Muscle of leg (tissue), 11 donors: ENCODE data around the gene HM13. TPM values are rescaled to one million over a fixed set of nuclear protein-coding genes. Genes with fewer than 3 reads are reported as not detected.
A peak's percentile ranks its signal among the peaks of the same experiment; 100 is the strongest.
"Not testable (repeated sequence)": the region's sequence is repeated elsewhere in the genome, so short reads cannot be mapped to it uniquely, and the experiment has no call there.

Experiments used
- DNase-seq: peaks from one replicate; pipeline ENCODE4 v3.0.0; 2013
- H3K27ac ChIP-seq: one replicate; pipeline ENCODE4 v1.5.1; 2013; ENCODE audit warnings: mild to moderate bottlenecking, low read length, control low read depth
- H3K27me3 ChIP-seq: one replicate; pipeline ENCODE4 v1.6.1; 2013; ENCODE audit warnings: low read length; ENCODE audit not compliant: control insufficient read depth, insufficient read depth
- H3K36me3 ChIP-seq: one replicate; pipeline ENCODE4 v1.6.1; 2013; ENCODE audit warnings: low read length; ENCODE audit not compliant: control insufficient read depth, insufficient read depth
- H3K4me1 ChIP-seq: one replicate; pipeline ENCODE4 v1.6.1; 2013; ENCODE audit warnings: low read length; ENCODE audit not compliant: control insufficient read depth, insufficient read depth
- H3K4me3 ChIP-seq: one replicate; pipeline ENCODE4 v1.5.1; 2013; ENCODE audit warnings: low read length, control low read depth
- H3K9me3 ChIP-seq: replicated peaks from 2 replicates; pipeline ENCODE4 v1.6.1; 2013; ENCODE audit warnings: low read depth, low read length; ENCODE audit not compliant: control insufficient read depth
- WGBS: methylation state at CpG from one replicate; pipeline ENCODE4 v1.1.5; 2013; ENCODE audit warnings: missing lambda C conversion rate; ENCODE audit not compliant: insufficient coverage; 5-methylcytosine and 5-hydroxymethylcytosine counted together
- polyA plus RNA-seq, 8 donors: library from polyadenylated mRNA; unstranded; fragments of 120-200 nt; gene quantifications; one replicate each; pipeline versions ENCODE4 v1.2.1 to v1.2.3, GENCODE V29; 2013; ENCODE audit warnings: inconsistent platforms in 1 of 8, low replicate concordance in 1 of 8; ENCODE audit not compliant: insufficient read length in 8 of 8, insufficient read depth in 1 of 8
- total RNA-seq: library from RNA; stranded (reverse); fragments of 120-200 nt; gene quantifications from one replicate; pipeline ENCODE4 v1.2.4, GENCODE V29; 2013

HM13 gene
- total and polyA plus RNA-seq, 9 donors, result 26.4 to 105 (median 78.5) TPM

DNA sequence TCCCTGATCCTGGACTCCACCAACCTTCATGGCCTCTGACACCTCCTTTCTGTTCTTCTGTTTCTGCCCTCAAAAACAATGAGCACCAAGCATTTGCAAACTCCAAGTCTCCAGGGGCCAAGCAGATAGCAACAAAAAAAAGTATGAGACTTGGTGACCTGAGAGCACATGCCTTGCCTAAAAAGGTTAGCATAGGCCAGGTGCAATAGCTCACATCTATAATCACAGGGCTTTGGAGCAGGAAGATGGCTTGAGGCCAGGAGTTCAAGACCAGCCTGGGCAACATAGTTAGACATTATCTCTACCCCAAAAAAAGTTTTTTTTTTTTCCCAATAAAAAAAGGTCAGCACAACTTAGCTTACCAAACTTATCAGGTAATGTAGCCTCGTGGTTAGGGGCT lies 13.7 kb upstream of the HM13 start:
- Histone ChIP-seq H3K4me3 (no peak overlapping the region), H3K27ac (no peak overlapping the region), H3K36me3 (no peaks in the 10 kb centered on the region), H3K9me3 (no peaks in the 10 kb centered on the region), H3K27me3 (no peaks in the 10 kb centered on the region), H3K4me1 (peaks cover 24% of the 10 kb centered on the region)
- no peak for DNase-seq
- WGBS, result 73% methylated on average over 1 of the region's 1 CpG

DNA sequence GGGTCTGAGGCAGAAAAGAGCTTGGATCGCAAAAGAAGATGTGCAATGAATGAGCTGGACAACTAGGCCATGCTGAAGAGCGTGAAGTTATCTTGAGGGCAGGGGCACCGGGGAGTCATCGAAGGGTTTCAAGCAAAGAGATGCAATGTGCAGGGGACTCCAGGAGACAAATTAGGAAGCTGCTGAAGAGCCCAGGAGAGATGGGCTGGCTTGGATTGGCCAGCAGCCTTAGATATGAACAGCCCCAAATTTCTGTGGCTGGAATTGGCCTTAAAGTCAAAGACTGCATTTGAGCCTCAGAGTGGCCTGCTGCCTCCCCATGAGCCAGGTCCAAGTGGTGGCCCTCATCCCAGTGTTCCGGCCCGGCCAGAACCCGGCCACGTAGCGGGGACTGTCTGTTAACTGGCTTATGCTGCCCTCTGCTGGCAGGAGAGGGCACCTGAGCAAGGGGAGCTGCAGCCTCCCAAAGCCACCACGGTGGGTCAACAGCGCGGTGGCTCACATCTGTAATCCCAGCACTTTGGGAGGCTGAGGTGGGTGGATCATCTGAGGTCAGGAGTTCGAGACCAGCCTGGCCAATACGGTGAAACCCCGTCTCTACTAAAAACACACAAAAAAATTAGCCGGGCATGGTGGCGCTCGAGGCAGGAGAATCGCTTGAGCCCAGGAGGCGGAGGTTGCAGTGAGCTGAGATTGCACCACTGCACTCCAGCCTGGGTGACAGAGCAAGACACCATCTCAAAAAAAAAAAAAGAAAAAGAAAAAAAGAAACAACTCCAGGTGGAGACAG lies 11.2 kb upstream of the HM13 start:
- H3K4me3 ChIP-seq, H3K36me3 ChIP-seq, H3K27me3 ChIP-seq, H3K4me1 ChIP-seq, H3K9me3 ChIP-seq: not testable (repeated sequence)
- WGBS, result 29% methylated on average over 16 of the region's 20 CpGs
- peak overlapping the region; percentile 29 for H3K27ac ChIP-seq
- peak; percentile 92 for DNase-seq

DNA sequence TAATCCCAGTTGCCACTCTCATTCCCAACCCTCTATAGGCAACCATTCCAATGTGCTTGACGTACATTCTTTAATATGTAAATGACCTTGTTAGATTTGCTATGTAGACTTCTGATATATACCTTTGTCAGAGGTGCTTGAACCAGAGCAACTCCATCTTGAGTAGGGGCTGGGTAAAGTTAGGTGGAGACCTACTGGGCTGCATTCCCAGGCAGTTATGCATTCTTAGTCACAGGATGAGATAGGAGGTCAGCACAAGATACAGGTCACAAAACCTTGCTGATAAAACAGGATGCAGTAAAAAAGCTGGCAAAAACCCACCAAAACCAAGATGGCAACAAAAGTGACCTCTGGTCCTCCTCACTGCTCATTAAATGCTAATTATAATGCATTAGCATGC lies 8.3 kb upstream of the HM13 start:
- Histone ChIP-seq H3K9me3 (peaks cover 6% of the 10 kb centered on the region), H3K4me3 (no peak overlapping the region), H3K36me3 (no peaks in the 10 kb centered on the region), H3K27ac (no peak overlapping the region), H3K4me1 (peaks cover 4% of the 10 kb centered on the region), H3K27me3 (no peaks in the 10 kb centered on the region)
- no peak for DNase-seq
- WGBS, result no CpG with 5 or more reads among the region's 1 CpG

DNA sequence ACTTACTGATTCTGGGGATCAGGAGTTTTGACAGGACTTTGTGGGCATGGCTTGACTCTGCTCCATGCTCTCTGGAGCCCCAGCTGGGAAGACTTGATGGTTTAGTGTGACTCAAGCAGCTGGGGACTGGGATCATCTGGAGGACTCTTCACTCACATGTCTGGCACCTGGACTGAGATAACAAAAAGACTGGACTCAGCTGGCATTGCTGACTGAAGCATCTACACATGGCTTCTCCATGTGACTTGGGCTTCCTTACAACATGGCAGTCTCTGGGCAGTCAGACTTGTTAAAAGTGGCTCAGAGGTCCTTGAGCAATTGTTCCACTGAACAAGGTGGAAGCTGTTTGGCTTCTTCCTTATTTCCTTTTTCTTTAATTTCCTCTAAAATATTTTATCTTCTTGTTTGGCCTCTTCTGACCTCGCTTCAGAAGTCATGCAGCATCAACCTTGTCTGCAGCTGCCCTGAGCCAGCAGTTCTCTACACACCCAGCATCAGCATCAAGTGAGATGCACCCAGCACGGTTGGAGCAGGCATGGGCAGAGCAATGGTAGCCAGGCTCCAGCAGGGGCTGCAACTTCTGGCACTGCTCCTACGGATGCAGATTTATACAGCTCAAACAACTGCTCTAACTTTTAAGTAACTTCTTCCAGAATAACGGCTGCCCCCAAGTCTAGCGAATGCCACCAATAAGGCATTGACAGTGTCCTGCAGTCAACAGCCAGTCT lies 5.6 kb upstream of the HM13 start:
- H3K27me3 ChIP-seq, result no peaks in the 10 kb centered on the region
- no peak overlapping the region for H3K27ac ChIP-seq
- H3K36me3 ChIP-seq, result no peaks in the 10 kb centered on the region
- H3K4me3 ChIP-seq, result no peak overlapping the region
- no peaks in the 10 kb centered on the region for H3K4me1 ChIP-seq
- 74% methylated on average over 5 of the region's 5 CpGs for WGBS
- no peak for DNase-seq
- peaks cover 6% of the 10 kb centered on the region for H3K9me3 ChIP-seq

DNA sequence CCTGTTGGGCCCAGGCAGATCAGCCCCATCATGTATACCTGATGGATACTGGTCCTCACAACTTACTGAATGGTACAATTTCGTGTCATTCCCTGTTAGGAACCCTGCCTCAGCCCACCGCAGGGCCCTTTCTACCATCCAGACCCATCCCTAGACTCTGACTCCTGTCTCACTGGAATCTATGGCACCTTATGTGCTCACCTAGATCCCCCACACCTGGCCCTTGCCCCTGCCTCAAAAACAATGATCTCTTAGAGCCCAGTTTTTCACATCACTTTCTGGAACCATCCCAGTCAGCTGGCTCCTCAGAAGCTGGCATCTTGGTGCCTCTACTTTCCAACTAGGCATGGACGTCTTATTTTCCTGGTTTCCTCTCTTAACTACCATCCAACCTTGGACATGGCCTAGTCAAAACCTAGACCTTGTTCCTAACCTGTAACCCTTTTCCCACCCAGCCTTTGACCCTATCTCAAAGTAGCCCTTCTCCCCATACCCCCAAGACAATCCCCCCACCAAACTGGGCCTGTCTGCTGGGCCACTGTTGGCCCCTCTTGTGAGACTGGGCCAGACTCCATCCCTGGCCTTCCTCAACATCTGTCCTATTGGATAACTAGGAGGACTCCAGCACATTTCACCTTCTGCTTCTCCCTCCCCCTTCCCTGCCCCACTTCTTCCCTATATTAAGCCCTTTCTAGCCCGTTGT lies 981 bp downstream of the HM13 start:
- H3K4me1 ChIP-seq, result peaks cover 30% of the 10 kb centered on the region
- peaks cover 21% of the 10 kb centered on the region for H3K36me3 ChIP-seq
- peak overlapping the region; percentile 83 for H3K27ac ChIP-seq
- H3K9me3 ChIP-seq, result no peaks in the 10 kb centered on the region
- H3K4me3 ChIP-seq, result peak overlapping the region; percentile 96
- WGBS, result 10% methylated on average over 3 of the region's 4 CpGs
- no peak for DNase-seq
- no peaks in the 10 kb centered on the region for H3K27me3 ChIP-seq

DNA sequence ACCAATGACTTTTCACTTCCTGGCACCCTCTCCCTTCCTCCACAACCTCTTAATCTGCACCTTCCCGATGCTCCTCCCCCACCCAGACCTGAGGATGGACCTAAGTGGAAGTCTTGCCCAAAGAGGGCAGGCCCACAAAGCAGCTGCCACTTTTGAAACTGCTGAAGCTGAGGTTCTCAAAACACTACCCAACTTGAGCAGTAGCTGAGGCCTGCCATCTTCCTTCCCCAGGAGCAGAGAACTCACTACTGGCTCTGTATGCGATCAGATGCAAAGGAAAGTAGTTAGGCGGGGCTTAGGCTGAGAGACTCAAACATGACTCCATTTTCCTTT lies 1.5 kb downstream of the HM13 start:
- no CpG with 5 or more reads among the region's 3 CpGs for WGBS
- Histone ChIP-seq H3K9me3 (no peaks in the 10 kb centered on the region), H3K36me3 (peaks cover 21% of the 10 kb centered on the region), H3K27ac (no peak overlapping the region), H3K27me3 (no peaks in the 10 kb centered on the region), H3K4me1 (peaks cover 30% of the 10 kb centered on the region), H3K4me3 (peak overlapping the region; percentile 96)
- DNase-seq, result no peak

DNA sequence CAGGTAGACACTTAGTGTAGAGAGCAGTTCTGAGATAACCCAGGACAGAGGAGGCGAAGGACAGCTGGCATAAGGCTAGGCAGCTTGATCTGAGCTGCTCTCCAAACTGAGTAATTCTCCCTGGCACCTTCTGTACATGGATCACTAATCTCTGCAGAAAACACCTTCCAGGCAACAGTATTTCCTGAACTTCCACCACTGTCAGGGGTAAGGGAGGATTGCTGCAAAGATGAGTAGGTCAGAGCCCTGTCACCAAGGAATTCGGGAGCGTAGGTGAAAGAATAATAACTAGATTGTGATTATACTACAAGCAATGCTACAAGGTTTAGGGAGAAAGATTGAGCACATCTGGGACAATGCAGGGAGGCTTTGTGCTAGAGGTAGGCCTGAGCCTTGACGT lies 1.9 kb downstream of the HM13 start:
- H3K36me3 ChIP-seq, result peaks cover 22% of the 10 kb centered on the region
- no peak overlapping the region for H3K27ac ChIP-seq
- 98% methylated on average over 4 of the region's 4 CpGs for WGBS
- peak overlapping the region; percentile 96 for H3K4me3 ChIP-seq
- H3K9me3 ChIP-seq, result no peaks in the 10 kb centered on the region
- H3K27me3 ChIP-seq, result no peaks in the 10 kb centered on the region
- H3K4me1 ChIP-seq, result peaks cover 30% of the 10 kb centered on the region
- no peak for DNase-seq

DNA sequence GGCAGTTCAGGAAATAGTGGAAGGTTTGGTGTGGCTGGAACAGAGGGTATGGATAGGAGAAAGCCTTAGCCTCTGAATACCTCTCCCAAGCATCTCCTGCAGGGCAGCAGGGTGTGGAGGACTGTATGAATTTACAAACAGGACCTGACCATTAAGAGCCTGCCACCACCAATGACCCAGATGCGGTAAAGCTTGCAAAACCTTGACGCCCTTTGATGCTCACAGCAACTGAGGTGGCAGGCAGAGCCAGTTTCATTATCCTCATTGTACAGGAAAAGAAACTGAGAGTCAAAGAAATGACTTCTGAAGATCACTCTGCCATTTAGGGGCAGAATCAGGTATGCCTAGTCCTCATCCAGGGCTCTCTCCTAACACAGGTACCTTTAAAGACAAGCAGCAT lies 2.4 kb downstream of the HM13 start:
- 100% methylated on average over 1 of the region's 2 CpGs for WGBS
- Histone ChIP-seq H3K36me3 (peaks cover 23% of the 10 kb centered on the region), H3K9me3 (no peaks in the 10 kb centered on the region), H3K27me3 (no peaks in the 10 kb centered on the region), H3K27ac (no peak overlapping the region), H3K4me1 (peaks cover 30% of the 10 kb centered on the region), H3K4me3 (no peak overlapping the region)
- DNase-seq, result no peak

DNA sequence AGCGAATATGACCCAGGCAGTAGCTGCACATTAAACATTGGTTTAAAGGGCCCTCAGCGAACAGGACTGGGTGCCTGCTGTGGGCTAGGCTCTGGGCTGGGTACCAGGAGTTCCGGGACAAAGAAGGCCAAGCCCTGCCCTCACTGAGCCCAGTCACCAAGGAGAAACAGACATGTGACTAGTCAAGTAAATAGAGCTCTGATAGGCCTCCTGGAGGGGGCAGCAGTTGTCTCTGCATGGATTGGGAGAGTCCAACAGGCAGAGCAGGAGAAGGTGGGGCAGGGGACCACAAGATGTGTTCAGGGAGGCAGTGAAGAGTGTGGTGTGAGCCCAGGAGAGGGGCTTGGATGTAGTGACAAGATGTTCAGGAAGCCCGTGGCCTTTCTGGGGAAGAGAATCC lies 3.1 kb downstream of the HM13 start:
- 80% methylated on average over 3 of the region's 4 CpGs for WGBS
- Histone ChIP-seq H3K4me3 (no peak overlapping the region), H3K27me3 (no peaks in the 10 kb centered on the region), H3K4me1 (peaks cover 30% of the 10 kb centered on the region), H3K36me3 (peaks cover 23% of the 10 kb centered on the region), H3K9me3 (no peaks in the 10 kb centered on the region), H3K27ac (no peak overlapping the region)
- DNase-seq, result peak; percentile 33

DNA sequence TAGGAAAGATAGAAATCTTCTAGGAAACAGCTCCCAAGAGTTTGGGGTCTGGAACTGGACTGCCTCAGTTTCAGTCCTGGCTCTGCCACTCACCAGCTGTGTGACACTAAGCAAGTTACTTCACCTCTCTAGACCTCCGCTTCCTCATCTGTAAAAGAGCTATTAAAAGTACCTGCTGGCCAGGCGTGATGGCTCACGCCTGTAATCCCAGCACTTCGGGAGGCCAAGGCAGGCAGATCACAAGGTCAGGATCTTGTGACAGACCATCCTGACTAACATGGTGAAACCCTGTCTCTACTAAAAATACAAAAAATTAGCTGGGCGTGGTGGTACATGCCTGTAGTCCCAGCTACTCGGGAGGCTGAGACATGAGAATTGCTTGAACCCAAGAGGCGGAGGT lies 7.0 kb downstream of the HM13 start:
- H3K27ac ChIP-seq, DNase-seq, H3K27me3 ChIP-seq, H3K4me3 ChIP-seq, H3K9me3 ChIP-seq: not testable (repeated sequence)
- Histone ChIP-seq H3K36me3 (peaks cover 31% of the 10 kb centered on the region), H3K4me1 (peaks cover 15% of the 10 kb centered on the region)
- 93% methylated on average over 4 of the region's 7 CpGs for WGBS
